ENCODE measurements around the gene TIMD4. TPM values are rescaled to one million over a fixed set of nuclear protein-coding genes. Genes with fewer than 3 reads are reported as not detected.

Gene TIMD4
- total and polyA plus RNA-seq, 9 of the 15 experiments (the other 6 are each of a cell fraction or from before 2014, with no cell fraction given): not detected

DNA sequence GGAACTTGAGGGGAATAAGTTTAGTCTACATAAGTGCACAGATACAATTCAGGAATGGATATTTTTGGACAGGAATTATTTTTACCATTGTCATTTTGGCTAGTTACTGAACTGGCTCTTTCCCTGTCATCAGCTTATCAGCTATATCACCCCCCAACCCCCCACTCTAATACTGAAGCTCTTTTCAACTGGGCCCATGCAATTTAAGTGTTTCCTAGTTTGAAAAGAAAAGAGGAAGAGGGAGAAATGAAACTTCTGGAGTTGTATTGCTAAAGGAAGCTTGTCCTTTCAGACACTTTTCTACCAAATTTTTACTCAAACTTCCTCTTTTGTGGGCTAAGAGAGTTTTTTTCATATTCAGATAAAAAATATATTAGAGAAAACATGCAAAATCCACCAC lies 18.5 kb upstream of the TIMD4 start (continued):
- TF ChIP-seq, protein P1, sequence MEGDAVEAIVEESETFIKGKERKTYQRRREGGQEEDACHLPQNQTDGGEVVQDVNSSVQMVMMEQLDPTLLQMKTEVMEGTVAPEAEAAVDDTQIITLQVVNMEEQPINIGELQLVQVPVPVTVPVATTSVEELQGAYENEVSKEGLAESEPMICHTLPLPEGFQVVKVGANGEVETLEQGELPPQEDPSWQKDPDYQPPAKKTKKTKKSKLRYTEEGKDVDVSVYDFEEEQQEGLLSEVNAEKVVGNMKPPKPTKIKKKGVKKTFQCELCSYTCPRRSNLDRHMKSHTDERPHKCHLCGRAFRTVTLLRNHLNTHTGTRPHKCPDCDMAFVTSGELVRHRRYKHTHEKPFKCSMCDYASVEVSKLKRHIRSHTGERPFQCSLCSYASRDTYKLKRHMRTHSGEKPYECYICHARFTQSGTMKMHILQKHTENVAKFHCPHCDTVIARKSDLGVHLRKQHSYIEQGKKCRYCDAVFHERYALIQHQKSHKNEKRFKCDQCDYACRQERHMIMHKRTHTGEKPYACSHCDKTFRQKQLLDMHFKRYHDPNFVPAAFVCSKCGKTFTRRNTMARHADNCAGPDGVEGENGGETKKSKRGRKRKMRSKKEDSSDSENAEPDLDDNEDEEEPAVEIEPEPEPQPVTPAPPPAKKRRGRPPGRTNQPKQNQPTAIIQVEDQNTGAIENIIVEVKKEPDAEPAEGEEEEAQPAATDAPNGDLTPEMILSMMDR (IDR thresholded peaks at IDR 0.05 in 2 of 3, conservative IDR thresholded peaks at IDR 0.05 in 1 of 3; ENCODE audit: insufficient read depth in 2 of 3, low read depth in 1 of 3, low read length in 3 of 3): no peak
- no peak for TF ChIP-seq KAT2B (IDR thresholded peaks at IDR 0.05; ENCODE audit: low read depth, low read length)
- no peak for TF ChIP-seq EWSR1 (IDR thresholded peaks at IDR 0.05; ENCODE audit: borderline replicate concordance, low read depth, partially characterized antibody)
- TF ChIP-seq SIX5 (IDR thresholded peaks at IDR 0.05; ENCODE audit: borderline replicate concordance in 1 of 2, insufficient read depth in 1 of 2, low read depth in 1 of 2, low read length in 2 of 2): no peak
- TF ChIP-seq, protein P2, sequence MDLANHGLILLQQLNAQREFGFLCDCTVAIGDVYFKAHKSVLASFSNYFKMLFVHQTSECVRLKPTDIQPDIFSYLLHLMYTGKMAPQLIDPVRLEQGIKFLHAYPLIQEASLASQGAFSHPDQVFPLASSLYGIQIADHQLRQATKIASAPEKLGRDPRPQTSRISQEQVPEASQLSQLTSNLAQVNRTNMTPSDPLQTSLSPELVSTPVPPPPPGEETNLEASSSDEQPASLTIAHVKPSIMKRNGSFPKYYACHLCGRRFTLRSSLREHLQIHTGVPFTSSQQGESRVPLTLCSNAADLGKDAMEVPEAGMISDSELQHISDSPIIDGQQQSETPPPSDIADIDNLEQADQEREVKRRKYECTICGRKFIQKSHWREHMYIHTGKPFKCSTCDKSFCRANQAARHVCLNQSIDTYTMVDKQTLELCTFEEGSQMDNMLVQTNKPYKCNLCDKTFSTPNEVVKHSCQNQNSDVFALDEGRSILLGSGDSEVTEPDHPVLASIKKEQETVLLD (IDR thresholded peaks at IDR 0.05): no peak
- TF ChIP-seq ZC3H8 (IDR thresholded peaks at IDR 0.05): no peak
- TF ChIP-seq, protein P3, sequence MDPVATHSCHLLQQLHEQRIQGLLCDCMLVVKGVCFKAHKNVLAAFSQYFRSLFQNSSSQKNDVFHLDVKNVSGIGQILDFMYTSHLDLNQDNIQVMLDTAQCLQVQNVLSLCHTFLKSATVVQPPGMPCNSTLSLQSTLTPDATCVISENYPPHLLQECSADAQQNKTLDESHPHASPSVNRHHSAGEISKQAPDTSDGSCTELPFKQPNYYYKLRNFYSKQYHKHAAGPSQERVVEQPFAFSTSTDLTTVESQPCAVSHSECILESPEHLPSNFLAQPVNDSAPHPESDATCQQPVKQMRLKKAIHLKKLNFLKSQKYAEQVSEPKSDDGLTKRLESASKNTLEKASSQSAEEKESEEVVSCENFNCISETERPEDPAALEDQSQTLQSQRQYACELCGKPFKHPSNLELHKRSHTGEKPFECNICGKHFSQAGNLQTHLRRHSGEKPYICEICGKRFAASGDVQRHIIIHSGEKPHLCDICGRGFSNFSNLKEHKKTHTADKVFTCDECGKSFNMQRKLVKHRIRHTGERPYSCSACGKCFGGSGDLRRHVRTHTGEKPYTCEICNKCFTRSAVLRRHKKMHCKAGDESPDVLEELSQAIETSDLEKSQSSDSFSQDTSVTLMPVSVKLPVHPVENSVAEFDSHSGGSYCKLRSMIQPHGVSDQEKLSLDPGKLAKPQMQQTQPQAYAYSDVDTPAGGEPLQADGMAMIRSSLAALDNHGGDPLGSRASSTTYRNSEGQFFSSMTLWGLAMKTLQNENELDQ (CRISPR knock-in tag; IDR thresholded peaks at IDR 0.05; ENCODE audit: borderline replicate concordance): no peak
- no peak for TF ChIP-seq HOXB6 (CRISPR knock-in tag; IDR thresholded peaks at IDR 0.05; ENCODE audit: borderline replicate concordance)
- TF ChIP-seq, protein P4, sequence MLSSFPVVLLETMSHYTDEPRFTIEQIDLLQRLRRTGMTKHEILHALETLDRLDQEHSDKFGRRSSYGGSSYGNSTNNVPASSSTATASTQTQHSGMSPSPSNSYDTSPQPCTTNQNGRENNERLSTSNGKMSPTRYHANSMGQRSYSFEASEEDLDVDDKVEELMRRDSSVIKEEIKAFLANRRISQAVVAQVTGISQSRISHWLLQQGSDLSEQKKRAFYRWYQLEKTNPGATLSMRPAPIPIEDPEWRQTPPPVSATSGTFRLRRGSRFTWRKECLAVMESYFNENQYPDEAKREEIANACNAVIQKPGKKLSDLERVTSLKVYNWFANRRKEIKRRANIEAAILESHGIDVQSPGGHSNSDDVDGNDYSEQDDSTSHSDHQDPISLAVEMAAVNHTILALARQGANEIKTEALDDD (IDR thresholded peaks at IDR 0.05): no peak
